MCF 10A (cell line): ENCODE results near the gene MPRIP. TPM values are rescaled to one million over a fixed set of nuclear protein-coding genes. Genes with fewer than 3 reads are reported as not detected.
A peak's percentile ranks its signal among the peaks of the same experiment; 100 is the strongest.
"Not testable (repeated sequence)": the region's sequence is repeated elsewhere in the genome, so short reads cannot be mapped to it uniquely, and the experiment has no call there.

Experiments used
- Bru-seq: library from RNA; stranded (reverse); fragments of 400-500 nt; gene quantifications from one replicate; lab custom pipeline; 2021; lab: Mats Ljungman, UMichigan
- BruChase-seq, 2 experiments: library from RNA; stranded (reverse); fragments of 400-500 nt; gene quantifications; one replicate each; lab custom pipeline; 2021; lab: Mats Ljungman, UMichigan
- BruUV-seq: library from RNA; stranded (reverse); fragments of 400-500 nt; replicated peaks from 2 replicates; lab custom pipeline; 2021; lab: Mats Ljungman, UMichigan
- CTCF ChIA-PET: fragments of 300-600 bp; sonication (Branson Sonifier 250); formaldehyde crosslinking; extraction: SDS; loops from one replicate; lab custom pipeline; 2021; ENCODE audit warnings: antibody characterized with exemption, inconsistent platforms; lab: Yijun Ruan, JAX
- POLR2A ChIA-PET: fragments of 300-600, 350-650 bp; sonication (Branson Sonifier 250); formaldehyde crosslinking; extraction: SDS; loops from one replicate; lab custom pipeline; 2020; ENCODE audit warnings: antibody characterized with exemption, inconsistent platforms; lab: Yijun Ruan, JAX
- DNase-seq: peaks from one replicate; pipeline ENCODE4 v3.0.0-alpha.2; 2018; ENCODE audit not compliant: unreplicated experiment
- H3K27ac Mint-ChIP-seq: one replicate; pipeline ENCODE4 v1.8.0; 2022; ENCODE audit warnings: mild to moderate bottlenecking, low read depth, mixed read lengths; ENCODE audit not compliant: unreplicated experiment
- H3K27me3 Mint-ChIP-seq: one replicate; pipeline ENCODE4 v1.8.0; 2022; ENCODE audit warnings: mixed read lengths; ENCODE audit not compliant: insufficient read depth, unreplicated experiment
- H3K36me3 Mint-ChIP-seq: one replicate; pipeline ENCODE4 v1.8.0; 2022; ENCODE audit warnings: mild to moderate bottlenecking, moderate library complexity, mixed read lengths; ENCODE audit not compliant: insufficient read depth, unreplicated experiment
- H3K4me1 Mint-ChIP-seq: one replicate; pipeline ENCODE4 v1.8.0; 2022; ENCODE audit warnings: mixed read lengths; ENCODE audit not compliant: insufficient read depth, unreplicated experiment
- H3K4me3 Mint-ChIP-seq: one replicate; pipeline ENCODE4 v1.8.0; 2022; ENCODE audit warnings: mild to moderate bottlenecking, moderate library complexity, mixed read lengths; ENCODE audit not compliant: unreplicated experiment
- H3K9me3 Mint-ChIP-seq: one replicate; pipeline ENCODE4 v1.8.0; 2022; ENCODE audit warnings: mixed read lengths; ENCODE audit not compliant: unreplicated experiment
- CTCF ChIP-seq: fragments of 200-600 bp; IDR thresholded peaks from one replicate; pipeline ENCODE4 v1.8.0; 2022; ENCODE audit warnings: antibody characterized with exemption, mild to moderate bottlenecking; ENCODE audit not compliant: unreplicated experiment
- intact Hi-C: fragments of 100-400 bp; cut with micrococcal nuclease; formaldehyde crosslinking; loops from 2 replicates; pipeline ENCODE4 v1.14.1; 2022
- long read RNA-seq: library from polyadenylated mRNA; stranded (forward); transcript quantifications from one replicate; pipeline ENCODE4 v2.0.0, GENCODE V29; 2022
- total RNA-seq: library from RNA; stranded (reverse); gene quantifications from 2 replicates; pipeline ENCODE4 v1.2.3, GENCODE V29; 2022

MPRIP gene
- 214 and 230 TPM in 2 replicates for total RNA-seq
- Bru-seq, nascent RNA = percentile 75 among the genes with signal in this experiment
- BruChase-seq, experiment 1, labeled RNA remaining after a 6-hour chase = percentile 84 among the genes with signal in this experiment
- BruChase-seq, experiment 2, labeled RNA remaining after a 2-hour chase = percentile 77 among the genes with signal in this experiment
- long read RNA-seq, full-length matches to known transcripts = 65 of 164 reads
- long read RNA-seq, partial matches to known transcripts = 58 of 164 reads
- long read RNA-seq, other reads (novel, unspliced or antisense) = 41 of 164 reads

GRCh38 chr17:17042384-17042736 lies at the start of gene MPRIP:
Gene MPRIP (plus strand): TSS chr17:17042457. CDS start chr17:17042849, 392 bp downstream.
- Mint-ChIP-seq H3K36me3 (no peaks in the 10 kb centered on the region), H3K4me3 (peak within 1 kb of the TSS; percentile 94), H3K4me1 (peaks cover 32% of the 10 kb centered on the region), H3K27me3 (no peaks in the 10 kb centered on the region), H3K9me3 (no peaks in the 10 kb centered on the region), H3K27ac (peak within 1 kb of the TSS; percentile 86)
- intact Hi-C loops = loop anchor here (2.0 to 5.0 kb wide), 2 partner anchors 28 to 110 kb away; no protein-coding TSS in a partner anchor
- POLR2A ChIA-PET = interaction anchor here (0.7 to 4.9 kb wide), 8 partner anchors 10 to 662 kb away, joined by 3 to 57 read pairs (median 6); no protein-coding TSS in a partner anchor
- no peak for DNase-seq
- BruUV-seq = no TSS peak
- CTCF ChIA-PET = no interaction called here
- no peak for TF ChIP-seq CTCF

- CTCF ChIA-PET = interaction anchor here (0.6 to 1.5 kb wide), 2 partner anchors 31 to 88 kb away, joined by 4 read pairs; no protein-coding TSS in a partner anchor
- Mint-ChIP-seq H3K36me3 (no peaks in the 10 kb centered on the region), H3K4me1 (no peaks in the 10 kb centered on the region), H3K27me3 (no peaks in the 10 kb centered on the region), H3K27ac (no peak overlapping the region), H3K9me3 (no peaks in the 10 kb centered on the region), H3K4me3 (no peak overlapping the region)
- no peak for TF ChIP-seq CTCF
- BruUV-seq = no TSS peak
- intact Hi-C loops = loop anchor here (5.0 kb wide), 1 partner anchor 77 kb away; no protein-coding TSS in a partner anchor
- no peak for DNase-seq
- POLR2A ChIA-PET = no interaction called here
Observed at GRCh38 chr17:16994631-16995030, 47.6 kb upstream of the MPRIP start.

- Mint-ChIP-seq H3K4me1 (no peaks in the 10 kb centered on the region), H3K27me3 (no peaks in the 10 kb centered on the region), H3K9me3 (no peaks in the 10 kb centered on the region), H3K36me3 (no peaks in the 10 kb centered on the region), H3K4me3 (no peak overlapping the region), H3K27ac (no peak overlapping the region)
- CTCF ChIA-PET = interaction anchor here (0.6 kb wide), 2 partner anchors 126 to 496 kb away, joined by 3 to 4 read pairs; no protein-coding TSS in a partner anchor
- TF ChIP-seq CTCF = no peak
- DNase-seq = no peak
- POLR2A ChIA-PET = no interaction called here
- no TSS peak for BruUV-seq
- intact Hi-C loops = no loop called here
Observed at GRCh38 chr17:16995930-16996329, 46.3 kb upstream of the MPRIP start.

- DNase-seq, H3K4me3 Mint-ChIP-seq, H3K9me3 Mint-ChIP-seq, BruUV-seq, H3K4me1 Mint-ChIP-seq, CTCF ChIA-PET, H3K27me3 Mint-ChIP-seq, H3K27ac Mint-ChIP-seq, intact Hi-C loops, POLR2A ChIA-PET, H3K36me3 Mint-ChIP-seq: not testable (repeated sequence)
Observed at GRCh38 chr17:16996726-16997125, 45.5 kb upstream of the MPRIP start.
